ENCODE measurements around the gene AMMECR1.

Gene AMMECR1

GRCh38 chrX:110180176-110180927, 137.5 kb downstream of the AMMECR1 start:
- no peaks in the 10 kb centered on the region; the same call in 1 of the 2 replicates for H3K36me3 ChIP-seq (ENCODE audit: insufficient read depth, low read length)
- H3K9ac ChIP-seq (ENCODE audit: low read depth, low read length) = no peak overlapping the region
- H3K27me3 ChIP-seq (ENCODE audit: insufficient read depth, low read length, poor library complexity) = no peaks in the 10 kb centered on the region
- H3K4me1 ChIP-seq (ENCODE audit: insufficient read depth, low read length) = peaks cover 3% of the 10 kb centered on the region
- no peaks in the 10 kb centered on the region for H3K9me3 ChIP-seq (ENCODE audit: insufficient read depth, low read length, severe bottlenecking)
- ATAC-seq (ENCODE audit: insufficient read depth, low read depth) (peak; percentile 37; the same call in 1 of the 3 replicates), DNase-seq (no peak)
- H3K79me2 ChIP-seq (ENCODE audit: insufficient read depth, low read length) = no peaks in the 10 kb centered on the region
- no peak overlapping the region for H2AFZ ChIP-seq (ENCODE audit: low read depth, low read length)
- no peak overlapping the region for H3K27ac ChIP-seq (ENCODE audit: low read length)
- H3K4me2 ChIP-seq (ENCODE audit: insufficient read depth, low read length) = no peak overlapping the region
- no peak for TF ChIP-seq CTCF (IDR thresholded peaks at IDR 0.05; ENCODE audit: borderline replicate concordance, extremely low read depth, low read length, poor library complexity, severe bottlenecking)
- no peak for TF ChIP-seq EZH2 (IDR thresholded peaks at IDR 0.05; ENCODE audit: borderline replicate concordance, low read depth, low read length, severe bottlenecking)
- no peaks in the 10 kb centered on the region for H4K20me1 ChIP-seq (ENCODE audit: insufficient read depth, low read length)
- no peak overlapping the region for H3K4me3 ChIP-seq (ENCODE audit: low read depth in 1 of 2, low read length in 2 of 2)

GRCh38 chrX:110178179-110178865, 139.6 kb downstream of the AMMECR1 start:
- ATAC-seq (ENCODE audit: insufficient read depth, low read depth) (no peak), DNase-seq (no peak)
- H3K79me2 ChIP-seq (ENCODE audit: insufficient read depth, low read length) = no peaks in the 10 kb centered on the region
- H3K9ac ChIP-seq (ENCODE audit: low read depth, low read length) = no peak overlapping the region
- H2AFZ ChIP-seq (ENCODE audit: low read depth, low read length) = no peak overlapping the region
- TF ChIP-seq CTCF (IDR thresholded peaks at IDR 0.05; ENCODE audit: borderline replicate concordance, extremely low read depth, low read length, poor library complexity, severe bottlenecking) = no peak
- no peak for TF ChIP-seq EZH2 (IDR thresholded peaks at IDR 0.05; ENCODE audit: borderline replicate concordance, low read depth, low read length, severe bottlenecking)
- H4K20me1 ChIP-seq (ENCODE audit: insufficient read depth, low read length) = no peaks in the 10 kb centered on the region
- H3K27ac ChIP-seq (ENCODE audit: low read length) = no peak overlapping the region
- H3K4me2 ChIP-seq (ENCODE audit: insufficient read depth, low read length) = no peak overlapping the region
- no peaks in the 10 kb centered on the region for H3K4me1 ChIP-seq (ENCODE audit: insufficient read depth, low read length)
- H3K4me3 ChIP-seq (ENCODE audit: low read depth in 1 of 2, low read length in 2 of 2) = no peak overlapping the region
- H3K36me3 ChIP-seq (ENCODE audit: insufficient read depth, low read length) = no peaks in the 10 kb centered on the region; the same call in 1 of the 2 replicates
- no peaks in the 10 kb centered on the region for H3K27me3 ChIP-seq (ENCODE audit: insufficient read depth, low read length, poor library complexity)
- no peaks in the 10 kb centered on the region for H3K9me3 ChIP-seq (ENCODE audit: insufficient read depth, low read length, severe bottlenecking)

GRCh38 chrX:110175696-110176095, 142.2 kb downstream of the AMMECR1 start:
- Histone ChIP-seq H2AFZ (ENCODE audit: low read depth, low read length) (no peak overlapping the region), H3K9ac (ENCODE audit: low read depth, low read length) (no peak overlapping the region), H3K4me2 (ENCODE audit: insufficient read depth, low read length) (no peak overlapping the region), H3K27ac (ENCODE audit: low read length) (no peak overlapping the region), H3K4me1 (ENCODE audit: insufficient read depth, low read length) (no peaks in the 10 kb centered on the region), H3K9me3 (ENCODE audit: insufficient read depth, low read length, severe bottlenecking) (no peaks in the 10 kb centered on the region), H3K79me2 (ENCODE audit: insufficient read depth, low read length) (no peaks in the 10 kb centered on the region), H3K4me3 (ENCODE audit: low read depth in 1 of 2, low read length in 2 of 2) (no peak overlapping the region), H4K20me1 (ENCODE audit: insufficient read depth, low read length) (no peaks in the 10 kb centered on the region), H3K36me3 (ENCODE audit: insufficient read depth, low read length) (peaks cover 12% of the 10 kb centered on the region), H3K27me3 (ENCODE audit: insufficient read depth, low read length, poor library complexity) (no peaks in the 10 kb centered on the region)
- TF ChIP-seq EZH2 (IDR thresholded peaks at IDR 0.05; ENCODE audit: borderline replicate concordance, low read depth, low read length, severe bottlenecking) (no peak), CTCF (IDR thresholded peaks at IDR 0.05; ENCODE audit: borderline replicate concordance, extremely low read depth, low read length, poor library complexity, severe bottlenecking) (no peak)
- ATAC-seq (ENCODE audit: insufficient read depth, low read depth) = no peak
- no peak for DNase-seq
